ENCODE results near the gene RAPGEF2.

- TF ChIP-seq REST (IDR thresholded peaks at IDR 0.05; ENCODE audit: insufficient read depth in 1 of 2, low read depth in 2 of 2, low read length in 1 of 2) (no peak), TCF7L2 (IDR thresholded peaks at IDR 0.05; ENCODE audit: low read depth, low read length) (no peak), CTCF (IDR thresholded peaks at IDR 0.05) (no peak), POLR2AphosphoS5 (IDR thresholded peaks at IDR 0.05; ENCODE audit: low read depth, low read length) (no peak), SIN3A (IDR thresholded peaks at IDR 0.05; ENCODE audit: borderline replicate concordance, insufficient read depth, low read depth, low read length) (no peak)
Observed at GRCh38 chr4:159240687-159241086, 137.8 kb downstream of the RAPGEF2 start.

All from Panc1 (cell line).